Erythroblast (primary cell): ENCODE data around the gene SMC1B.
"Not testable (repeated sequence)": the region's sequence is repeated elsewhere in the genome, so short reads cannot be mapped to it uniquely, and the experiment has no call there.

ENCODE experiments used
- DNase-seq, 2 experiments: peaks; one replicate each; lab custom pipeline; 2025; lab: John Stamatoyannopoulos, UW
- GATA1 ChIP-seq: IDR thresholded peaks from 2 replicates; pipeline ENCODE4 v1.6.1; 2011; ENCODE audit warnings: low read depth, mild to moderate bottlenecking, control low read depth, low read length, moderate library complexity
- POLR2A ChIP-seq: IDR thresholded peaks from 2 replicates; pipeline ENCODE4 v1.6.1; 2011; ENCODE audit warnings: mild to moderate bottlenecking, low read length

SMC1B gene

GRCh38 chr22:45332001-45332400 lies 81.4 kb downstream of the SMC1B start:
- no peak for TF ChIP-seq POLR2A
- TF ChIP-seq GATA1 = no peak

GRCh38 chr22:45331486-45331885 lies 81.9 kb downstream of the SMC1B start:
- TF ChIP-seq POLR2A (no peak), GATA1 (no peak)

More at GRCh38 chr22:45332001-45332400, 81.4 kb downstream of the SMC1B start:
- no peak for DNase-seq

GRCh38 chr22:45330548-45330947 lies 82.9 kb downstream of the SMC1B start:
- TF ChIP-seq POLR2A = no peak
- no peak for TF ChIP-seq GATA1
- DNase-seq = no peak

More at GRCh38 chr22:45331486-45331885, 81.9 kb downstream of the SMC1B start:
- DNase-seq = no peak

- TF ChIP-seq GATA1 (no peak), POLR2A (no peak)
- DNase-seq = peak in 1 of 2 experiments; percentile 14
Measured at GRCh38 chr22:45329530-45329936, 83.9 kb downstream of the SMC1B start.

DNA sequence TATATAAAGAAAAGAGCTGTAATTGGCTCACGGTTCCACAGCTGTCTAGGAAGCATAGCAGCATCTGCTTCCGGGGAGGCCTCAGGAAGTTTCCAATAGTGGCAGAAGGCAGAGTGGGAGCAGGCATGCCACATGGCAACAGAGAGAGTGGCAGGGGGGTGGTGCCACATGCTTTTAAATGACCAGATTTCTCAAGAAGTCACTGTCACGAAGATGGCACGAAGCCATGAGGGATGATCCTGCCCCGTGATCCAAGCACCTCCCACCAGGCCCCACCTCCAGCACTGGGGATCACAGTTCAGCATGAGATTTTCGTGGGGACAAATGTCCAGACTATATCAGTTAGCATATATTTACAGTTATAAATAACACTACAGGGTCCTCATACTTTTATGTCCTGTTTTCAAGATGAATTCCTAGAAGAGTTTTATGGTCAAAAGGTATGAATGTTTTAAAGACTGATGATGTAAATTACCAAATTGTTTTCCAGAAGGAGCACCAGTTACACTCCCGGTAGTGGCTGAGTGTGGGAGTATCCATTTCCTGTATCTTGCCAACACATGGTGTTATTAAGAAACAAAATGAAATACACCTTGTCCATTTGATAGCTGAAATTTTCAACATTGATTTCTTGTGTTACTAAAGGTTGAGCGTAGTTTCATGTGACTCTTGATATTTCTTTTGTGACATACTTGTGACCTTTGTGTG lies 84.4 kb downstream of the SMC1B start:
- DNase-seq = peak; percentile 60 to 77
- TF ChIP-seq POLR2A (no peak), GATA1 (no peak)

DNA sequence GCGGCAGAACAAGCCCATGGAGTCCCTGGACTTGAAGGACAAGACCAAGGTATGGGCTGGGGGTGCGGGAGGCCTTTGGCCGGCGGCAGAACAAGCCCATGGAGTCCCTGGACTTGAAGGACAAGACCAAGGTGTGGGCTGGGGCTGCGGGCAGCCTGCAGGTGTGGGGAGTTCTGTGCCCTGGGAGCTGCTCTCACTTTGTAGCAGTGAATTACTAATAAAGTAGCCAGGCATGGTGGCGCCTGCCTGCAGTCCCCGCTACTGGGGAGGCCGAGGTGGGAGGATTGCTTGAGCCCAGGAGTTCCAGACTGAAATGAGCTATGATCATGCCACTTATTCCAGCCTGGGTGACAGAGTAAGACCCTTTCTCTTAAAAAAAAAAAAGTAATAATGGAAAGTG lies 85.1 kb downstream of the SMC1B start:
- not testable (repeated sequence) for DNase-seq

- DNase-seq = no peak
- TF ChIP-seq POLR2A (no peak), GATA1 (no peak)
Measured at GRCh38 chr22:45324311-45324711, 89.1 kb downstream of the SMC1B start.

GRCh38 chr22:45323695-45324094 lies 89.7 kb downstream of the SMC1B start:
- no peak for DNase-seq
- TF ChIP-seq POLR2A = no peak
- TF ChIP-seq GATA1 = no peak

- DNase-seq = no peak
- TF ChIP-seq POLR2A (no peak), GATA1 (no peak)
Measured at GRCh38 chr22:45322873-45323525, 90.4 kb downstream of the SMC1B start.

DNA sequence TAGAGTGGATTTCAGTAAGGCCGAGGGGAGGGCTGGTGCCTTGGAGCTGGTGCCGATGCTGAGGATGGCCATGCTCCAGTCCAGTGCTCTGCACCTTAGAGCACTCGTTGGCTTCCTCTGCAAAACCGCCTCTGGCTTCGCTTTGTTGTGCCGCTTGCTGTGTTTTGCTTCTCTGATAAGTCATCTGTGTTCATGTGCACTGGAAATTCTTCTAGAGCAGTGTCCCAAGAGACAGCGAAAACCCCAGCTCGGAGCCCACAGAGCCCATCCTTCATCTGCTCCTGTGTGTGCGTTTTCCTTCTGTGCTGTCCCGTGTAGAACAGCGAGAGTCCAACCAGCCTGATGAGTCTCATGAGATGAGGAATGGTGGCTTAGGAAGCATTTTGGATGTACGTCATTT lies 91.6 kb downstream of the SMC1B start:
- DNase-seq = no peak
- TF ChIP-seq POLR2A (no peak), GATA1 (no peak)

GRCh38 chr22:45320357-45320976 lies 92.9 kb downstream of the SMC1B start:
- no peak for DNase-seq
- TF ChIP-seq GATA1 (no peak), POLR2A (no peak)

DNA sequence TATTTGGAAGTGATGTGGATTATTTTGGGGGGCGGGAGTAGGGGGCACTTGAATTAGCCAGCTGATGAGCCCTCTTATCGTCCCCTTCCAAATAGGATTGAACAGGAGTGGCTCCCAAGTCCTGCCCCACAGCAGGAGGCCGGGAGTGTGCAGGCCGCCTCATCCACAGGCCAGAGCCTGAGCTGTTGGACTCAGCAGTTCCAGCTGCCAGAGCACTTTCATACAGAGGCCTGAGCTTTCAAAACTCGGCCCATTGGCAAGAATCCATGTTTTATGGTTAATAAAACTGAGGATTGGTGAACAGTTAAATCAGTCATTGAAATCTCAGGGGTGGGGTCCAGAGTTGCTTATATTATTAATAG lies 94.1 kb downstream of the SMC1B start:
- TF ChIP-seq GATA1 (no peak), POLR2A (no peak)
- no peak for DNase-seq

DNA sequence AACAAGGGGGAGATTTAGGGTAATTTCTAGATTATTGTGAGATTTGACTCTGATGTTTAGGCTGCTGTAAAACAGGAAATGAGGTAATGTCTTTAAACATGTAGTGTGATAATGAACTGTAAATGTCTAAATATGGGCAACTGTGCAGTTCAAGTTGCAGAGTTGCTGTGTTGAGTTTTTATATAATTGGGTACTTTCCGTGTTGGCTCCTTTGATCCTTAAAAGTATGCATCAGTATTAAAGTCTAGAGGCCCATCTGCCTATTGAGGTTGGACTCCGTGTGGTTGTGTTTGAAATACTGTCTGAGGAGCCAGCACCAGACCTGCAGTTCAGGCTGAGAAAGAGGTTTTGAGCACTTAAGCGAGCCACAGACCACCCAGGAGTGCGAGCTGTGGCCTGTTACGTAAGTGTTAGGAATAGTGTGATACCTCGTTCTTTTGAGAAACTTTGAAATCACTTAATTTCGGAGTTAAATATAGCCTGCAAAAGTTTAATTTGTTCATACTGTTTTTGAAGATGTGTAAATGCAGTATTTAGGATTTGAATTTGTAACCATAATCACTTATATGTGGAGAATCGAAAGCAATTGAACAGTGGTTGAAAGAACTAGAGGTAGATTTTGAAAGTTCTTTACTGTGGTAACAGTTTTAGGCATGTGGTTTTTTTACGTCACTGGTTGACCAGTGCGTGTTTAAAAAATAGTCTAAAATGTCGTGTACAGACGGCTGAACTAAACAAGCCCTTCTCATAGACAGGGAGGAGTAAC lies 94.7 kb downstream of the SMC1B start:
- TF ChIP-seq POLR2A = no peak
- TF ChIP-seq GATA1 = no peak
- no peak for DNase-seq

DNA sequence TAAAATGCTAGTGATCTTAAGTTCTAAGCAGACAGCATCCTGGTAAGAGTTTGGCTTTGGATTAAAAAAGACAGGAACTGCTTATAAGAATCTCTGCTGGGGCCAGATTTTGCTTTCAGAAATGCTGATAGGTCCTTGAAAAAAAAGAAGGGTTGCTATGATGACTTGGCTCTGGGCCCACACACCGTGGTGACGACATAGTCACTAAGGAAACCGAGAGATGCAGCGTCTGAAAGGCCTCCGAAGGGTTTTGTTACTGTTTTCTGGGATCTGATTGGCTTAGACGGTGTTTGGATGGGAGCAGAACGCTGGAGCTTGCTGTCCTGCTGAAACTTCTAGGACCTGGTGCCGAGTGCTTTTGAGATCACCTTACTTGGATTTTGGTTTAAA lies 95.2 kb downstream of the SMC1B start:
- DNase-seq = peak; percentile 66 to 78
- no peak for TF ChIP-seq GATA1
- TF ChIP-seq POLR2A = no peak
